Stimulated activated naive B cell treated with anti-CD40 and anti-IgM and Interleukin-4, amounts not matched to agents 10 μg/mL and 1 μg/mL and 100 μg/mL, for 72 hours (primary cell): ENCODE measurements around the gene MME.
A peak's percentile ranks its signal among the peaks of the same experiment; 100 is the strongest.
"Not testable (repeated sequence)": the region's sequence is repeated elsewhere in the genome, so short reads cannot be mapped to it uniquely, and the experiment has no call there.

Experiments used
- ATAC-seq, 2 donors: fragments of 150-1000 bp; cut with Tn5 transposase; replicated peaks; 2 replicates each; pipeline ENCODE4 v1.10.0; 2021; ENCODE audit warnings: moderate library complexity in 1 of 2
- DNase-seq: peaks from one replicate; pipeline ENCODE4 v3.0.0; 2021
- H3K27ac Mint-ChIP-seq: one replicate; pipeline ENCODE4 v1.8.0; 2022; ENCODE audit warnings: mild to moderate bottlenecking, mixed read lengths
- H3K27me3 Mint-ChIP-seq, 2 donors: one replicate each; pipeline ENCODE4 v1.8.0; 2022; ENCODE audit warnings: mixed read lengths in 2 of 2
- H3K36me3 Mint-ChIP-seq, 2 donors: one replicate each; pipeline ENCODE4 v1.8.0; 2022; ENCODE audit warnings: mixed read lengths in 2 of 2, mild to moderate bottlenecking in 1 of 2
- H3K4me1 Mint-ChIP-seq, 2 donors: one replicate each; pipeline ENCODE4 v1.8.0; 2022; ENCODE audit warnings: mixed read lengths in 2 of 2, mild to moderate bottlenecking in 1 of 2
- H3K4me3 Mint-ChIP-seq, 2 donors: one replicate each; pipeline ENCODE4 v1.8.0; 2022; ENCODE audit warnings: mild to moderate bottlenecking in 2 of 2, mixed read lengths in 2 of 2, moderate library complexity in 1 of 2
- H3K9me3 Mint-ChIP-seq, 2 donors: one replicate each; pipeline ENCODE4 v1.8.0; 2022; ENCODE audit warnings: mixed read lengths in 2 of 2, mild to moderate bottlenecking in 1 of 2

MME gene

GRCh38 chr3:155202626-155203025 is 122.5 kb downstream of the MME start:
- DNase-seq (no peak), ATAC-seq (no peak)
- Mint-ChIP-seq H3K4me1 (peaks cover 0 to 2% of the 10 kb centered on the region in 2 donors), H3K27ac (no peak overlapping the region), H3K27me3 (no peaks in the 10 kb centered on the region), H3K4me3 (no peak overlapping the region), H3K36me3 (no peaks in the 10 kb centered on the region), H3K9me3 (no peaks in the 10 kb centered on the region)

DNA sequence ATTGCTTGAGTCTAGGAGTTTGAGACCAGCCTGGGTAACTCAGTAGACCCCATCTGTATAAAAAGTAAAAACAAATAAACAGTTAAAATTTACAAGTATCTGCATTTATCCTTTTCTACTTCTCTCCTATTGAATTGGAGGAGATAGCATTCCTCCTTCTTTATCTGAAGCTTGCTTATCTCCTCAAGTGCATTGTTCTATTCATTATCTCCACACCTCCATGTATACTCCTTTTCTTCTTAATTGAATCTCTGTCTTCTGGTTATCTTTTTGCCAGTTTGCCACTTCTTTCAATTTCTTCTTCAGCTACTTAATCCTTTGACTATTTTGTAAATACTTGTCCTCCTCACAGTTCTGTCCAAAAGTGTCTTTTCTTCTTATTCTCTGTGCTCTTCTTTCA is 124.7 kb downstream of the MME start:
- H3K4me3 Mint-ChIP-seq, result no peak overlapping the region
- ATAC-seq, result no peak

GRCh38 chr3:155208183-155208800 is 128.2 kb downstream of the MME start:
- no peaks in the 10 kb centered on the region for H3K9me3 Mint-ChIP-seq
- no peaks in the 10 kb centered on the region for H3K4me1 Mint-ChIP-seq
- no peak overlapping the region for H3K4me3 Mint-ChIP-seq
- no peak for DNase-seq
- no peaks in the 10 kb centered on the region for H3K27me3 Mint-ChIP-seq
- H3K27ac Mint-ChIP-seq, result no peak overlapping the region
- no peak for ATAC-seq
- no peaks in the 10 kb centered on the region for H3K36me3 Mint-ChIP-seq

More for the DNA sequence above, 124.7 kb downstream of the MME start:
- Mint-ChIP-seq H3K27me3 (no peaks in the 10 kb centered on the region), H3K4me1 (peaks cover 0 to 2% of the 10 kb centered on the region in 2 donors), H3K9me3 (no peaks in the 10 kb centered on the region), H3K27ac (no peak overlapping the region), H3K36me3 (no peaks in the 10 kb centered on the region)
- no peak for DNase-seq

- H3K9me3 Mint-ChIP-seq, result no peaks in the 10 kb centered on the region
- no peak overlapping the region for H3K27ac Mint-ChIP-seq
- no peaks in the 10 kb centered on the region for H3K4me1 Mint-ChIP-seq
- ATAC-seq, result no peak
- H3K27me3 Mint-ChIP-seq, result no peaks in the 10 kb centered on the region
- no peak for DNase-seq
- no peaks in the 10 kb centered on the region for H3K36me3 Mint-ChIP-seq
- no peak overlapping the region for H3K4me3 Mint-ChIP-seq
Measured at GRCh38 chr3:155210736-155211135, 130.6 kb downstream of the MME start.

DNA sequence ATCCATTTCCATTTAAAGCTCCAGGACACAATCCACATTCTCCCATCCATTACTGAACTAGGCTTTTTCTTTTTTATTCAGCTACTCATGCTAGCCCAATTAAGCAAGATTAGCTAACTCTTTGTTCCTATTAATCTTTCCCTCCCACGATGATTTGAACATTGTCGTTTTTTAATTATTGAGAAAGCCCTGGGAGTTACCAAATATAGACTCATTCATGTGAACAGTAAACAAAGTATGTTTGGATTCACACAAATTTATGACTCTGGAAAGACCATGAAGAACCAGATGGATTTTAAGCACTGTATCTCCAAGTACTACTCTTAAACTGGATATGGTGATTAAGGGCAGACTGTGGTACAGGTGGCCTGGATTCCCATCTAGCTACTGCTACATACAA is 131.1 kb downstream of the MME start:
- no peak overlapping the region for H3K4me3 Mint-ChIP-seq
- H3K36me3 Mint-ChIP-seq, result no peaks in the 10 kb centered on the region
- no peaks in the 10 kb centered on the region for H3K4me1 Mint-ChIP-seq
- H3K27ac Mint-ChIP-seq, result no peak overlapping the region
- no peaks in the 10 kb centered on the region for H3K27me3 Mint-ChIP-seq
- no peak for ATAC-seq
- H3K9me3 Mint-ChIP-seq, result no peaks in the 10 kb centered on the region
- no peak for DNase-seq

DNA sequence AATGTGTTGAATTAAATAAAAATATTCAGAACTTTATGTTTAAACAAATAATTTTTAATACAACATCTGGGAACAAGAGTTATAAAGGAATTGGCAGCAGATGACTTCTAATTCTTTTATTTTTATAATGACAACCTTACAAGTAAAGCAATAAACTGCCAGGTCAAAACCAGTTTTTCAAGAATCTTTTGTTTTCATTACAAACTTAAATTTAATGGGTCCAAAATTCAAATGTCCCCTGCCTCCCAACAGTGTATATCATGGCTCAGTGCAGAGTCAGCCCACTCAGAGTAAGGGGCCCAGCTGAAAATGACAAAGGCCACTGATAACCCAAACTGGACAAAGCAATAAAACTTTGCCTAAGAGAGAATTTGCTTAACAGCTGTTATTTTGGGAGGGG is 131.8 kb downstream of the MME start:
- Mint-ChIP-seq H3K36me3 (no peaks in the 10 kb centered on the region), H3K4me3 (no peak overlapping the region), H3K4me1 (no peaks in the 10 kb centered on the region), H3K9me3 (no peaks in the 10 kb centered on the region), H3K27me3 (no peaks in the 10 kb centered on the region), H3K27ac (no peak overlapping the region)
- no peak for DNase-seq
- ATAC-seq, result no peak

- not testable (repeated sequence) for H3K9me3 Mint-ChIP-seq, H3K4me3 Mint-ChIP-seq, H3K4me1 Mint-ChIP-seq, H3K27ac Mint-ChIP-seq, ATAC-seq, H3K36me3 Mint-ChIP-seq, DNase-seq, H3K27me3 Mint-ChIP-seq
Measured at GRCh38 chr3:155216007-155216406, 135.9 kb downstream of the MME start.

- ATAC-seq, result no peak
- no peaks in the 10 kb centered on the region for H3K36me3 Mint-ChIP-seq
- H3K27ac Mint-ChIP-seq, result no peak overlapping the region
- DNase-seq, result no peak
- H3K4me3 Mint-ChIP-seq, result no peak overlapping the region
- no peaks in the 10 kb centered on the region for H3K27me3 Mint-ChIP-seq
- no peaks in the 10 kb centered on the region for H3K4me1 Mint-ChIP-seq
- H3K9me3 Mint-ChIP-seq, result peaks cover 0 to 5% of the 10 kb centered on the region in 2 donors
Measured at GRCh38 chr3:155217591-155217990, 137.5 kb downstream of the MME start.

GRCh38 chr3:155218462-155218861 is 138.3 kb downstream of the MME start:
- ATAC-seq (no peak), DNase-seq (no peak)
- Mint-ChIP-seq H3K9me3 (peaks cover 0 to 5% of the 10 kb centered on the region in 2 donors), H3K36me3 (no peaks in the 10 kb centered on the region), H3K4me3 (no peak overlapping the region), H3K27ac (no peak overlapping the region), H3K27me3 (no peaks in the 10 kb centered on the region), H3K4me1 (no peaks in the 10 kb centered on the region)

- Mint-ChIP-seq H3K27ac (no peak overlapping the region), H3K9me3 (peaks cover 0 to 5% of the 10 kb centered on the region in 2 donors), H3K36me3 (no peaks in the 10 kb centered on the region), H3K4me1 (no peaks in the 10 kb centered on the region), H3K4me3 (no peak overlapping the region), H3K27me3 (no peaks in the 10 kb centered on the region)
- ATAC-seq, result no peak
- no peak for DNase-seq
Measured at GRCh38 chr3:155219106-155219505, 139.0 kb downstream of the MME start.

GRCh38 chr3:155225417-155225816 is 145.3 kb downstream of the MME start:
- Mint-ChIP-seq H3K4me3 (no peak overlapping the region), H3K4me1 (no peaks in the 10 kb centered on the region), H3K9me3 (peaks cover 0 to 3% of the 10 kb centered on the region in 2 donors)

DNA sequence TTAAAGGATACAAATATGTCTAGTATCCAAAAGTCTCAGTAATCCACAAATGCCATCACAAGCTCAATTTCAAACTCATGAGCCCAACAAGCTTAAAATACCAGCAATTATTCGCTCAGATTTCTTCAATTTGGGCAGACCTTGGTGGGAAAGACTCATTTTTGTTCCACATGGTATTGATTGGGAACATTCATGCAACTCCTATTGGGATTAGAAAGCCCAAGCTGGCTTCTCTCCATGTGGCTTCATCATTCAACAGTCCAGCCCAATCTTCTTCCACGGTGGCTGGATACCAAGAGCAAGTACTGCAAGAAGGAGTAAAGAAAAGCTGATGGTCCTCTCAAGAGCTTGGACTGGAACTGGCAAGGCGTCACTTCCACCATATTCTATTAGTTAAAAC is 147.0 kb downstream of the MME start:
- ATAC-seq, result no peak
- Mint-ChIP-seq H3K4me3 (no peak overlapping the region), H3K4me1 (peaks cover 0 to 4% of the 10 kb centered on the region in 2 donors), H3K27ac (no peak overlapping the region), H3K27me3 (peaks cover 0 to 6% of the 10 kb centered on the region in 2 donors), H3K36me3 (no peaks in the 10 kb centered on the region), H3K9me3 (no peaks in the 10 kb centered on the region)
- DNase-seq, result no peak

More at GRCh38 chr3:155225417-155225816, 145.3 kb downstream of the MME start:
- ATAC-seq (no peak), DNase-seq (no peak)
- Mint-ChIP-seq H3K27ac (no peak overlapping the region), H3K36me3 (no peaks in the 10 kb centered on the region), H3K27me3 (peaks cover 0 to 6% of the 10 kb centered on the region in 2 donors)

DNA sequence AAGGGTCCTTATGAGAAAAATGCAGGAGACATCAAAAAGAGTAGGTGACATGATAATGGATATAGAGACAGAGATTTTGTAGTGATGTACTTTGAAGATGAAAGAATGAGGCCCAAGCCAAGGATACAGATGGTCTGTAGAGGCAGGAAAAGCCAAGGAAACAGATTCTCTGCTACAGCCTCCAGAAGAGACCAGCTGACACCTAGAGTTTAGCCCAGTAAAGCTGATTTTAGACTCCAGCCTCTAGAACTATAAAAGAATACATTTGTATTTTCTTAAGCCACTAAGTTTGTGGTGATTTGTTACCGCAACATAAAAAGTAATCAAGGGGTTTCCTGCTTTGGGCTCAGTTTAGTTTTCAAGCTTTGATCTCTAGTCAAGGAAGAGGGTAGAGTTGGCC is 148.6 kb downstream of the MME start:
- H3K4me3 Mint-ChIP-seq, result no peak overlapping the region
- DNase-seq (no peak), ATAC-seq (no peak)
- H3K4me1 Mint-ChIP-seq, result peaks cover 0 to 4% of the 10 kb centered on the region in 2 donors
- no peaks in the 10 kb centered on the region for H3K36me3 Mint-ChIP-seq
- H3K27ac Mint-ChIP-seq, result no peak overlapping the region
- no peaks in the 10 kb centered on the region for H3K9me3 Mint-ChIP-seq
- H3K27me3 Mint-ChIP-seq, result peaks cover 0 to 6% of the 10 kb centered on the region in 2 donors

DNA sequence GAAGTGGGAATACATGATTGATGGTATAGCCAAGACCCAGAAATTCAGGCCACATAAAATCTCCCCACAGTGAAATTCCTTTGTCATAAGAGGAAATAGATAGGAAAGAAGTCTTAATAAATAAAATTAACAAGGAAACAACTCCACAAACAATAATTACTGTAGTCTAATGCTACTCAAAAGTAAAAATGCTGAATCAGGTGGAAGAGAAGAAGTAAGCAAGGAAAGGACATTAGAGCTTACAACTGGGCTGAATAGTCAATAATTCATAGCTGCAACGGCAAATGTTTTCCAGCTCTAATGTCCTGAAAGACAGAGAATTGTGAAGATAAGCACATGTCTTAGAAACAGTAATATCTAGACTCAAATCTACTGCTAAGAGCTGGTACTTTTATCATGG is 149.0 kb downstream of the MME start:
- DNase-seq, result no peak
- H3K36me3 Mint-ChIP-seq, result no peaks in the 10 kb centered on the region
- no peak for ATAC-seq
- H3K27me3 Mint-ChIP-seq, result peaks cover 0 to 6% of the 10 kb centered on the region in 2 donors
- H3K4me1 Mint-ChIP-seq, result peaks cover 0 to 4% of the 10 kb centered on the region in 2 donors
- no peak overlapping the region for H3K4me3 Mint-ChIP-seq
- H3K9me3 Mint-ChIP-seq, result no peaks in the 10 kb centered on the region
- no peak overlapping the region for H3K27ac Mint-ChIP-seq

- no peaks in the 10 kb centered on the region for H3K36me3 Mint-ChIP-seq
- no peaks in the 10 kb centered on the region for H3K27me3 Mint-ChIP-seq
- H3K9me3 Mint-ChIP-seq, result no peaks in the 10 kb centered on the region
- H3K4me3 Mint-ChIP-seq, result no peak overlapping the region
- DNase-seq (no peak), ATAC-seq (no peak)
- H3K4me1 Mint-ChIP-seq, result peaks cover 0 to 4% of the 10 kb centered on the region in 2 donors
- no peak overlapping the region for H3K27ac Mint-ChIP-seq
Measured at GRCh38 chr3:155230382-155230781, 150.3 kb downstream of the MME start.

- no peak overlapping the region for H3K4me3 Mint-ChIP-seq
- H3K9me3 Mint-ChIP-seq, result no peaks in the 10 kb centered on the region
- H3K4me1 Mint-ChIP-seq, result peaks cover 0 to 4% of the 10 kb centered on the region in 2 donors
- peak in 1 of 2 donors; percentile 29 for ATAC-seq
- H3K27ac Mint-ChIP-seq, result no peak overlapping the region
- H3K36me3 Mint-ChIP-seq, result no peaks in the 10 kb centered on the region
- no peaks in the 10 kb centered on the region for H3K27me3 Mint-ChIP-seq
- DNase-seq, result no peak
Measured at GRCh38 chr3:155231792-155232191, 151.7 kb downstream of the MME start.
